IMR-90 (cell line): Measurements from ENCODE around the gene CETN1. TPM values are rescaled to one million over a fixed set of nuclear protein-coding genes. Genes with fewer than 3 reads are reported as not detected.

Experiments used
- ATAC-seq: fragments of 200-7000 bp; cut with Tn5 transposase; 2 replicates; pipeline ENCODE4 v1.9.1; 2020; ENCODE audit warnings: low read depth, mild to moderate bottlenecking, moderate library complexity
- BruUV-seq: library from RNA; stranded (reverse); fragments of 400-500 nt; replicated peaks from 2 replicates; lab custom pipeline; 2021; lab: Mats Ljungman, UMichigan
- CTCF ChIA-PET: fragments of 300-600 bp; formaldehyde crosslinking; extraction: SDS; loops from one replicate; lab custom pipeline; 2021; ENCODE audit warnings: antibody characterized with exemption; lab: Yijun Ruan, JAX
- POLR2A ChIA-PET: fragments of 300-600 bp; sonication (Branson Sonifier 250); formaldehyde crosslinking; loops from one replicate; lab custom pipeline; 2022; ENCODE audit warnings: antibody characterized with exemption; ENCODE audit not compliant: unreplicated experiment; lab: Charles Lee
- DNase-seq: peaks from one replicate; pipeline ENCODE4 v3.0.0; 2013
- H2AFZ ChIP-seq: replicated peaks from 2 replicates; pipeline ENCODE3; 2013; ENCODE audit warnings: low read length, mild to moderate bottlenecking; ENCODE audit not compliant: poor library complexity
- H2AK5ac ChIP-seq: 2 replicates; pipeline ENCODE4 v1.6.1; 2013; ENCODE audit warnings: low read depth, low read length, inconsistent platforms
- H2AK9ac ChIP-seq: replicated peaks from 2 replicates; pipeline ENCODE3; 2013; ENCODE audit warnings: mild to moderate bottlenecking, low read depth, low read length, moderate library complexity; ENCODE audit not compliant: poor library complexity
- H2BK120ac ChIP-seq: 2 replicates; pipeline ENCODE4 v1.6.1; 2013; ENCODE audit warnings: low read depth, low read length, inconsistent platforms
- H2BK15ac ChIP-seq: 3 replicates; pipeline ENCODE4 v1.6.1; 2013; ENCODE audit warnings: low read depth, low read length, inconsistent platforms
- H2BK20ac ChIP-seq: 2 replicates; pipeline ENCODE4 v1.6.1; 2013; ENCODE audit warnings: low read depth, mild to moderate bottlenecking, inconsistent platforms, low read length, moderate library complexity
- H2BK5ac ChIP-seq: 2 replicates; pipeline ENCODE4 v1.6.1; 2013; ENCODE audit warnings: mild to moderate bottlenecking, low read depth, low read length, inconsistent platforms; ENCODE audit not compliant: poor library complexity, severe bottlenecking
- H3K14ac ChIP-seq: replicated peaks from 2 replicates; pipeline ENCODE4 v1.6.1; 2013; ENCODE audit warnings: low read depth, low read length, inconsistent platforms
- H3K18ac ChIP-seq: 2 replicates; pipeline ENCODE4 v1.6.1; 2013; ENCODE audit warnings: low read depth, low read length, control low read depth
- H3K23ac ChIP-seq: 2 replicates; pipeline ENCODE4 v1.6.1; 2013; ENCODE audit warnings: low read depth, low read length, inconsistent platforms
- H3K27ac ChIP-seq: 2 replicates; pipeline ENCODE4 v1.5.1; 2013; ENCODE audit warnings: mild to moderate bottlenecking, control low read depth, low read length; ENCODE audit not compliant: insufficient read depth
- H3K27me3 ChIP-seq: 2 replicates; pipeline ENCODE4 v1.6.1; 2013; ENCODE audit warnings: low read length; ENCODE audit not compliant: control insufficient read depth, insufficient read depth
- H3K36me3 ChIP-seq: 2 replicates; pipeline ENCODE4 v1.6.1; 2013; ENCODE audit warnings: low read length, mixed read lengths; ENCODE audit not compliant: control insufficient read depth, insufficient read depth
- H3K4ac ChIP-seq: 2 replicates; pipeline ENCODE4 v1.6.1; 2013; ENCODE audit warnings: low read depth, low read length, inconsistent platforms
- H3K4me1 ChIP-seq: 2 replicates; pipeline ENCODE4 v1.6.1; 2013; ENCODE audit warnings: low read length, mixed read lengths; ENCODE audit not compliant: control insufficient read depth, insufficient read depth
- H3K4me2 ChIP-seq: 2 replicates; pipeline ENCODE4 v1.6.1; 2013; ENCODE audit warnings: low read depth, mild to moderate bottlenecking, control low read depth, low read length, moderate library complexity
- H3K4me3 ChIP-seq: 2 replicates; pipeline ENCODE4 v1.5.1; 2013; ENCODE audit warnings: low read depth, mild to moderate bottlenecking, control low read depth, low read length, moderate library complexity; ENCODE audit not compliant: insufficient read depth
- H3K56ac ChIP-seq: 2 replicates; pipeline ENCODE4 v1.6.1; 2013; ENCODE audit warnings: low read length, inconsistent platforms; ENCODE audit not compliant: insufficient read depth; ENCODE audit errors: extremely low read depth
- H3K79me1 ChIP-seq, 2 experiments: 2 replicates each; pipeline ENCODE4 v1.6.1; 2013; ENCODE audit warnings: low read length in 2 of 2, inconsistent platforms in 1 of 2, low read depth in 1 of 2
- H3K9ac ChIP-seq: 2 replicates; pipeline ENCODE4 v1.6.1; 2013; ENCODE audit warnings: low read depth, low read length, control low read depth
- H3K9me1 ChIP-seq: 2 replicates; pipeline ENCODE4 v1.6.1; 2013; ENCODE audit warnings: low read length, inconsistent platforms; ENCODE audit not compliant: insufficient read depth
- H3K9me3 ChIP-seq: 2 replicates; pipeline ENCODE4 v1.6.1; 2013; ENCODE audit warnings: low read length; ENCODE audit not compliant: control insufficient read depth, insufficient read depth
- H4K20me1 ChIP-seq: 2 replicates; pipeline ENCODE4 v1.6.1; 2013; ENCODE audit warnings: low read length, inconsistent platforms; ENCODE audit not compliant: insufficient read depth
- H4K5ac ChIP-seq: 2 replicates; pipeline ENCODE4 v1.6.1; 2013; ENCODE audit warnings: mild to moderate bottlenecking, low read depth, low read length, control low read depth
- H4K8ac ChIP-seq, 2 experiments: 2 replicates each; pipeline ENCODE4 v1.6.1; 2013; ENCODE audit warnings: low read depth in 2 of 2, low read length in 2 of 2, control low read depth in 1 of 2, inconsistent platforms in 1 of 2
- H4K91ac ChIP-seq: 2 replicates; pipeline ENCODE4 v1.6.1; 2013; ENCODE audit warnings: low read depth, low read length, inconsistent platforms; ENCODE audit not compliant: insufficient read depth
- BHLHE40 ChIP-seq: fragments of 150-350 bp; IDR thresholded peaks from 2 replicates; pipeline ENCODE4 v1.6.1; 2016; ENCODE audit warnings: mild to moderate bottlenecking, low read depth, low read length
- CEBPB ChIP-seq: IDR thresholded peaks from 2 replicates; pipeline ENCODE4 v1.6.1; 2012; ENCODE audit warnings: low read depth, low read length, improper control_type of control experiment
- CHD1 ChIP-seq: IDR thresholded peaks from 2 replicates; pipeline ENCODE4 v1.6.1; 2012; ENCODE audit warnings: low read depth, low read length, improper control_type of control experiment
- FOS ChIP-seq: fragments of 150-350 bp; IDR thresholded peaks from 2 replicates; pipeline ENCODE4 v1.6.1; 2016; ENCODE audit warnings: low read depth, low read length
- MAFK ChIP-seq: IDR thresholded peaks from 2 replicates; pipeline ENCODE4 v1.6.1; 2012; ENCODE audit warnings: low read depth, low read length, improper control_type of control experiment
- MAZ ChIP-seq: IDR thresholded peaks from 2 replicates; pipeline ENCODE4 v1.6.1; 2012; ENCODE audit warnings: low read depth, mild to moderate bottlenecking, low read length, improper control_type of control experiment, moderate library complexity, borderline replicate concordance
- MXI1 ChIP-seq: IDR thresholded peaks from 2 replicates; pipeline ENCODE4 v1.6.1; 2012; ENCODE audit warnings: low read depth, mild to moderate bottlenecking, low read length, moderate library complexity, borderline replicate concordance
- NFE2L2 ChIP-seq: fragments of 150-350 bp; IDR thresholded peaks from 2 replicates; pipeline ENCODE4 v1.6.1; 2016; ENCODE audit warnings: low read depth, mild to moderate bottlenecking, low read length
- POLR2A ChIP-seq: IDR thresholded peaks from 2 replicates; pipeline ENCODE4 v1.6.1; 2012; ENCODE audit warnings: mild to moderate bottlenecking, low read depth, low read length
- RAD21 ChIP-seq: IDR thresholded peaks from 2 replicates; pipeline ENCODE4 v1.6.1; 2012; ENCODE audit warnings: low read length, improper control_type of control experiment
- RCOR1 ChIP-seq: IDR thresholded peaks from 2 replicates; pipeline ENCODE4 v1.6.1; 2012; ENCODE audit warnings: mild to moderate bottlenecking, low read length, improper control_type of control experiment; ENCODE audit not compliant: insufficient replicate concordance
- RFX5 ChIP-seq: IDR thresholded peaks from 2 replicates; pipeline ENCODE4 v1.8.0; 2012; ENCODE audit warnings: low read depth, mild to moderate bottlenecking, low read length, moderate library complexity
- SMC3 ChIP-seq: fragments of 150-350 bp; IDR thresholded peaks from 2 replicates; pipeline ENCODE4 v1.6.1; 2016; ENCODE audit warnings: low read depth, mild to moderate bottlenecking, antibody characterized with exemption, low read length, moderate library complexity
- WGBS, 2 experiments: methylation state at CpG; one replicate each; pipeline versions ENCODE4 v1.1.5 to v1.1.7; 2013; ENCODE audit warnings: missing lambda C conversion rate in 2 of 2; ENCODE audit not compliant: insufficient read length in 1 of 2; ENCODE audit errors: extremely low coverage in 2 of 2; 5-methylcytosine and 5-hydroxymethylcytosine counted together
- dilution Hi-C: fragments of 300-500 bp; cut with HindIII; formaldehyde crosslinking; loops from one replicate; pipeline ENCODE4 v1.14.3; 2018; ENCODE audit warnings: low sequenced_read_pairs; ENCODE audit not compliant: unreplicated experiment
- in situ Hi-C: fragments of 300-500 bp; cut with MboI; formaldehyde crosslinking; loops from 3 replicates; pipeline ENCODE4 v1.14.3; 2019; ENCODE audit warnings: low sequenced_read_pairs, inconsistent platforms, mixed read lengths
- intact Hi-C: fragments of 100-400 bp; cut with micrococcal nuclease; formaldehyde crosslinking; loops from 2 replicates; pipeline ENCODE4 v1.10.0; 2022
- polyA plus RNA-seq, 3 experiments: library from polyadenylated mRNA; depleted of rRNA; stranded (reverse); fragments of >200 nt; gene quantifications; 2 replicates each; pipeline ENCODE4 v1.2.3, GENCODE V29; 2012; ENCODE audit warnings: low replicate concordance in 1 of 3
- total RNA-seq: library from RNA; depleted of rRNA; stranded (reverse); fragments of >200 nt; gene quantifications from 2 replicates; pipeline ENCODE4 v1.2.3, GENCODE V29; 2012
- TF ChIP-seq, protein P1 (sequence below): fragments of 150-350 bp; IDR thresholded peaks from 2 replicates; pipeline ENCODE4 v1.6.1; 2016; ENCODE audit warnings: low read depth, mild to moderate bottlenecking, low read length, moderate library complexity, borderline replicate concordance
- TF ChIP-seq, protein P2 (sequence below): conservative IDR thresholded peaks from 2 replicates; pipeline ENCODE4 v1.5.1; 2012; ENCODE audit warnings: mild to moderate bottlenecking, low read depth, low read length, improper control_type of control experiment
- TF ChIP-seq, protein P3 (sequence below): fragments of 150-350 bp; IDR thresholded peaks from 2 replicates; pipeline ENCODE4 v1.6.1; 2017; ENCODE audit warnings: mild to moderate bottlenecking, antibody characterized with exemption, low read length, low read depth

CETN1 gene
- total and polyA plus RNA-seq, 2 of the 4 experiments (the other 2 are of a cell fraction), result not detected

DNA sequence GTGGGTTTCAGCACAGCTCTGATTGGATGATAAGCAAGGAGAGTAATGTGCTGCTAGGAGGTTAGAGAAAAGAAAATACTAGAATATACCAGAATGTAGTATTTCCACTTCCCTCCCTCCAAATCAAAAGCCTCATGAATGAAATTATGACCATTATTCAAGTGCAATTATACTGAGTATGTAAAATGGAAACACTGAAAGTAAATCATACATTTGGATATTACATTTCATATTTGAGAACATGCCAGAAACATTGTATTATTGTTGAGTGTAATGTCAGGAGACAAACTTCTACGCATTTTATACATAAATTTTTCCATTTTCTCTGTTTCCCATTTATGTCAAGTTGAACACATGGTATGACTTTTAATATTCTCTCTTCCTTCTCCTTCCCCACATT is 942 bp upstream of the CETN1 start:
- no peak overlapping the region for H3K14ac ChIP-seq
- H3K23ac ChIP-seq, result no peak overlapping the region
- H3K27me3 ChIP-seq, result peaks cover 32% of the 10 kb centered on the region
- DNase-seq (no peak), ATAC-seq (no peak)
- no peaks in the 10 kb centered on the region for H4K20me1 ChIP-seq
- peaks cover 3% of the 10 kb centered on the region; the same call in 1 of the 2 replicates for H3K9me3 ChIP-seq
- WGBS, 2 experiments, result no CpG with 5 or more reads among the region's 1 CpG
- no peak overlapping the region for H3K9ac ChIP-seq
- no peak overlapping the region for H4K5ac ChIP-seq
- no peak overlapping the region for H2AFZ ChIP-seq
- in situ Hi-C loops (no loop called here), intact Hi-C loops (no loop called here), dilution Hi-C loops (no loop called here)
- H3K9me1 ChIP-seq, result no peaks in the 10 kb centered on the region
- no peak overlapping the region for H4K91ac ChIP-seq
- ChIA-PET POLR2A (no interaction called here), CTCF (no interaction called here)
- no peaks in the 10 kb centered on the region for H3K36me3 ChIP-seq
- no peak overlapping the region for H2AK9ac ChIP-seq
- no peak overlapping the region for H2AK5ac ChIP-seq
- H2BK120ac ChIP-seq, result no peak overlapping the region
- H3K4ac ChIP-seq, result no peak overlapping the region
- no TSS peak for BruUV-seq
- H2BK20ac ChIP-seq, result no peak overlapping the region
- H3K27ac ChIP-seq, result no peak overlapping the region
- H4K8ac ChIP-seq, result no peak overlapping the region
- no peaks in the 10 kb centered on the region for H3K79me1 ChIP-seq
- H2BK5ac ChIP-seq, result no peak overlapping the region
- H3K18ac ChIP-seq, result no peak overlapping the region
- H3K4me1 ChIP-seq, result no peaks in the 10 kb centered on the region
- no peak for TF ChIP-seq MAZ
- TF ChIP-seq MXI1, result no peak
- TF ChIP-seq, protein P1, sequence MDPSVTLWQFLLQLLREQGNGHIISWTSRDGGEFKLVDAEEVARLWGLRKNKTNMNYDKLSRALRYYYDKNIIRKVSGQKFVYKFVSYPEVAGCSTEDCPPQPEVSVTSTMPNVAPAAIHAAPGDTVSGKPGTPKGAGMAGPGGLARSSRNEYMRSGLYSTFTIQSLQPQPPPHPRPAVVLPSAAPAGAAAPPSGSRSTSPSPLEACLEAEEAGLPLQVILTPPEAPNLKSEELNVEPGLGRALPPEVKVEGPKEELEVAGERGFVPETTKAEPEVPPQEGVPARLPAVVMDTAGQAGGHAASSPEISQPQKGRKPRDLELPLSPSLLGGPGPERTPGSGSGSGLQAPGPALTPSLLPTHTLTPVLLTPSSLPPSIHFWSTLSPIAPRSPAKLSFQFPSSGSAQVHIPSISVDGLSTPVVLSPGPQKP, result no peak
- TF ChIP-seq MAFK, result no peak
- TF ChIP-seq NFE2L2, result no peak
- TF ChIP-seq RFX5, result no peak
- TF ChIP-seq SMC3, result no peak
- TF ChIP-seq, protein P2, sequence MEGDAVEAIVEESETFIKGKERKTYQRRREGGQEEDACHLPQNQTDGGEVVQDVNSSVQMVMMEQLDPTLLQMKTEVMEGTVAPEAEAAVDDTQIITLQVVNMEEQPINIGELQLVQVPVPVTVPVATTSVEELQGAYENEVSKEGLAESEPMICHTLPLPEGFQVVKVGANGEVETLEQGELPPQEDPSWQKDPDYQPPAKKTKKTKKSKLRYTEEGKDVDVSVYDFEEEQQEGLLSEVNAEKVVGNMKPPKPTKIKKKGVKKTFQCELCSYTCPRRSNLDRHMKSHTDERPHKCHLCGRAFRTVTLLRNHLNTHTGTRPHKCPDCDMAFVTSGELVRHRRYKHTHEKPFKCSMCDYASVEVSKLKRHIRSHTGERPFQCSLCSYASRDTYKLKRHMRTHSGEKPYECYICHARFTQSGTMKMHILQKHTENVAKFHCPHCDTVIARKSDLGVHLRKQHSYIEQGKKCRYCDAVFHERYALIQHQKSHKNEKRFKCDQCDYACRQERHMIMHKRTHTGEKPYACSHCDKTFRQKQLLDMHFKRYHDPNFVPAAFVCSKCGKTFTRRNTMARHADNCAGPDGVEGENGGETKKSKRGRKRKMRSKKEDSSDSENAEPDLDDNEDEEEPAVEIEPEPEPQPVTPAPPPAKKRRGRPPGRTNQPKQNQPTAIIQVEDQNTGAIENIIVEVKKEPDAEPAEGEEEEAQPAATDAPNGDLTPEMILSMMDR, result no peak
- TF ChIP-seq RCOR1, result no peak
- no peak for TF ChIP-seq POLR2A
- TF ChIP-seq, protein P3, sequence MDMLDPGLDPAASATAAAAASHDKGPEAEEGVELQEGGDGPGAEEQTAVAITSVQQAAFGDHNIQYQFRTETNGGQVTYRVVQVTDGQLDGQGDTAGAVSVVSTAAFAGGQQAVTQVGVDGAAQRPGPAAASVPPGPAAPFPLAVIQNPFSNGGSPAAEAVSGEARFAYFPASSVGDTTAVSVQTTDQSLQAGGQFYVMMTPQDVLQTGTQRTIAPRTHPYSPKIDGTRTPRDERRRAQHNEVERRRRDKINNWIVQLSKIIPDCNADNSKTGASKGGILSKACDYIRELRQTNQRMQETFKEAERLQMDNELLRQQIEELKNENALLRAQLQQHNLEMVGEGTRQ, result no peak
- no peak for TF ChIP-seq FOS
- TF ChIP-seq RAD21, result no peak
- no peak for TF ChIP-seq CHD1
- no peak for TF ChIP-seq BHLHE40
- no peak for TF ChIP-seq CEBPB
- H3K56ac ChIP-seq, result no peak overlapping the region
- H2BK15ac ChIP-seq, result no peak overlapping the region
- no peak overlapping the region for H3K4me2 ChIP-seq
- no peak overlapping the region for H3K4me3 ChIP-seq
